SK-N-SH treated with all-trans-retinoic acid at 6 μM for 48 hours (cell line): Measurements from ENCODE around the gene S100A14.

Experiments used
- ARNTL ChIP-seq: fragments of 450-650 bp; formaldehyde crosslinking; IDR thresholded peaks from 2 replicates; pipeline ENCODE4 v1.5.0; 2020; ENCODE audit warnings: low read depth, mild to moderate bottlenecking, moderate library complexity, borderline replicate concordance
- ESRRG ChIP-seq: fragments of 250-450 bp; sonication (Bioruptor Pico); IDR thresholded peaks from 2 replicates; pipeline ENCODE4 v1.6.1; 2021; ENCODE audit warnings: mild to moderate bottlenecking
- OSR1 ChIP-seq: fragments of 250-450 bp; sonication (Bioruptor Pico); IDR thresholded peaks from 2 replicates; pipeline ENCODE4 v1.8.0; 2022; ENCODE audit warnings: moderate library complexity, mild to moderate bottlenecking, inconsistent platforms
- TOX ChIP-seq: fragments of 250-450 bp; sonication (Bioruptor Pico); IDR thresholded peaks from 2 replicates; pipeline ENCODE4 v1.8.0; 2021; ENCODE audit warnings: mild to moderate bottlenecking, moderate library complexity, borderline replicate concordance
- ZNF565 ChIP-seq: fragments of 450-650 bp; formaldehyde crosslinking; conservative IDR thresholded peaks from 2 replicates; pipeline ENCODE4 v1.5.0; 2020; ENCODE audit warnings: low read depth, mild to moderate bottlenecking, moderate library complexity
- ZNF70 ChIP-seq: fragments of 450-650 bp; formaldehyde crosslinking; IDR thresholded peaks from 2 replicates; pipeline ENCODE4 v1.5.0; 2020; ENCODE audit warnings: mild to moderate bottlenecking, moderate library complexity
- TF ChIP-seq, protein P1 (sequence below): fragments of 250-450 bp; sonication (Bioruptor Pico); IDR thresholded peaks from 2 replicates; pipeline ENCODE4 v1.8.0; 2020; ENCODE audit warnings: mild to moderate bottlenecking, moderate library complexity, borderline replicate concordance

DNA sequence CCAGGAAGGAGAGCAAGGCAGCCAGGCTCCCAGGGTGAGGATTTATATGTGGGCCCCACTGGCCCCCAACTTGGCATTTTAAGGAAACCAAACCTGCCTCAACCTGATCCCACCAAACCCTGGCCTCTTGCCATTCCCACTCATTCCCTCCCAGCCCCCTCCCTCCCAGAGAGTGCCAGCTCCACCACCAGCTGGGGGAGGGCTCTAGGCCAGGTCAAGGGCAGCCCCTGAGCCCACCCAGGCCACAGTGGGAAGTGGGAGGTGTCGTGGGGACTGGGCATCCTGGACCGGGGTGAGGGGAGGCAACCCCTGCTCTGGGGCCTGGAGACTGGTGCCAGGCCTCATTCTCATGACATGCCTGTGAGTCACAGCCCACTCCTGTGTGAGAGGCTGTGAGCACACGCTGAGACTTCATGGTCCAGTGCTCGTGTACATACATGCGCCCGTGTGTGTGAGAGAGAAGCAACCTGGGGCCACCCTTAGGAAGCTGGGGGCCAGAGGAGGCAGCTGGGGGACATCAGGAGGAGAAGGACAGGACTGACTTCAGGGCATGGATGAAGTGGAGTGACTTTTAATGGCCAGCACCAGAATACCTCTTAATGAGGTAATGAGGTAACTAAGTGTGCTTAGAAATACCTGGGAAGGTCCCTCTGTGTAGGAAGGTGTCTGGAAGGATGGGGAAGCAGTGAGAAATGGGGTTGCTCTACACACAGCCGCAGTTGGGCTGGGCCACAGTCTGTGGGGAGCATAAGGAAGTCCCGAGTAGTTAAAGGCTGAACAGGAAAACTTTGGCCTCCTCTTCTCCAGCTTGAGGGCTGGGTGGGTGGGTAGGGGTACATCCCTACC, 50.4 kb downstream of the S100A14 start, which contains the start of gene S100A2:
- TF ChIP-seq ZNF70 (no peak), ZNF565 (CRISPR knock-in tag) (0 out of 2 replicates have a peak, but pooled peaks have one; percentile 72), ESRRG (CRISPR knock-in tag) (no peak), OSR1 (CRISPR knock-in tag) (peak; percentile 80), ARNTL (CRISPR knock-in tag) (no peak), TOX (CRISPR knock-in tag) (peak; percentile 67; the same call in 1 of the 2 replicates)
- TF ChIP-seq, protein P1, sequence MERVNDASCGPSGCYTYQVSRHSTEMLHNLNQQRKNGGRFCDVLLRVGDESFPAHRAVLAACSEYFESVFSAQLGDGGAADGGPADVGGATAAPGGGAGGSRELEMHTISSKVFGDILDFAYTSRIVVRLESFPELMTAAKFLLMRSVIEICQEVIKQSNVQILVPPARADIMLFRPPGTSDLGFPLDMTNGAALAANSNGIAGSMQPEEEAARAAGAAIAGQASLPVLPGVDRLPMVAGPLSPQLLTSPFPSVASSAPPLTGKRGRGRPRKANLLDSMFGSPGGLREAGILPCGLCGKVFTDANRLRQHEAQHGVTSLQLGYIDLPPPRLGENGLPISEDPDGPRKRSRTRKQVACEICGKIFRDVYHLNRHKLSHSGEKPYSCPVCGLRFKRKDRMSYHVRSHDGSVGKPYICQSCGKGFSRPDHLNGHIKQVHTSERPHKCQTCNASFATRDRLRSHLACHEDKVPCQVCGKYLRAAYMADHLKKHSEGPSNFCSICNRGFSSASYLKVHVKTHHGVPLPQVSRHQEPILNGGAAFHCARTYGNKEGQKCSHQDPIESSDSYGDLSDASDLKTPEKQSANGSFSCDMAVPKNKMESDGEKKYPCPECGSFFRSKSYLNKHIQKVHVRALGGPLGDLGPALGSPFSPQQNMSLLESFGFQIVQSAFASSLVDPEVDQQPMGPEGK (CRISPR knock-in tag), result peak; percentile 60; the same call in 1 of the 2 replicates
